GM21737 (cell line): ENCODE measurements around the gene FBN2.

Source experiments
- ATAC-seq: cut with Tn5 transposase; IDR thresholded peaks from one replicate; pipeline ENCODE4 v1.9.1; 2021; ENCODE audit warnings: mild to moderate bottlenecking, moderate library complexity; ENCODE audit not compliant: unreplicated experiment

Gene FBN2

DNA sequence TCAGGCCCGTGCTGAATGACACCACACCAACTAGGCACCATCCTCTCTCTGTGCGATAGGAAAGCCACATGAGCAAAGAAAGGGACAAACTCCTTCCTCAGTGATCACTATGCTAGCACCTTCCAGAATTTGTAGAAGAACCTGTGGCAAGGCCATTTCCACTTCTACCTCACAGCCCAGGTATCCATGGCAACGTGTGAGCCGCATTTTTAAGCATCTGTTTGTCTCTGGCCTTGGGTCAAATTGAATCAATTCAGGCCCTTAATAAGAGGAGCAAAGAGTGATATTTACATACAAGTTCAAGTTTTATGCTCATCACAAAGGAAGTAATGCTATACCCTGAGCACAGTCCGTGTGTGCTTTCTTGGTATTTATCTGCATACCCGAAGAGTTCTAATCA lies 275.1 kb downstream of the FBN2 start:
- no peak for ATAC-seq

DNA sequence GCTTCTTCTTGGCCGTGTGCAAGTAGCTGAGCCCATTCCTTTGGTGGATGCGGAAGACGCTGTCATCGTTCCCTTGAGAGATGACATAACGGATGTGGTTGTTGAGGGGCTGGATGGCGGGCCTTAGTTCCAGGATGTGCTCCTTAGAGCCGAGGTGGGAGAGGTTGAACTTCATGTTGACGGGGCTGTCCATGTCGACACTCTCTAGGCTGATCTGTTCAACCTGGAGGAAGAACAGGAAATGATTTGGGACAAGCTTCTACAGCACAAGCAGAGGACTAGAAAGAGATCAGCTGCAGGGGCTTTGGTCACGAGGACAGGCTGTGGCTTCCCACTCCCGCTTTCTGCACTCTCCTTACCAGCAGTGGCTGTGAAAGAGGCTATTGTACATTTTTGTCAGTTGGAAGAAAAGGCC lies 278.4 kb downstream of the FBN2 start:
- ATAC-seq = no peak

- no peak for ATAC-seq
Observed at GRCh38 chr5:128258372-128258771, 279.7 kb downstream of the FBN2 start.

GRCh38 chr5:128257076-128257475 lies 281.0 kb downstream of the FBN2 start:
- ATAC-seq = no peak

GRCh38 chr5:128254789-128255188 lies 283.3 kb downstream of the FBN2 start:
- ATAC-seq = no peak

DNA sequence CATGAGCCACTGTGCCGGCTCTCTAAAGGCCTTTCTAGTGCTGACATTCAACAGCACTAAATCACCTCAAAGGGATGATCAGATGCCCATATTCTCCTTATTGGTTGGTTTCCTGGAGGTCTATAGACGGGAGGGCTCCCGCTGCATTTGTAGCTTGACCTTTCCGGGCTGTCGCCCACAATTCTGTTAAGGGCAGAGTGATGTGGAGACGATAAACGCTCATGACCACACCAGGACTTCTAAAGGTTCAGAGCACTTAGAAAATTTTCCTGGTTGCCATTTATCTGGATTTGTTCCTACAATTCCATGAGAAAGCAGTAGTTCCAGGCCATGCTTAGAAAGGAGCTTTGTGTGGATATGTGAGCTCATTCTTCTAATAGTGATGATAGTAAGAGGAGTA lies 284.2 kb downstream of the FBN2 start:
- no peak for ATAC-seq

DNA sequence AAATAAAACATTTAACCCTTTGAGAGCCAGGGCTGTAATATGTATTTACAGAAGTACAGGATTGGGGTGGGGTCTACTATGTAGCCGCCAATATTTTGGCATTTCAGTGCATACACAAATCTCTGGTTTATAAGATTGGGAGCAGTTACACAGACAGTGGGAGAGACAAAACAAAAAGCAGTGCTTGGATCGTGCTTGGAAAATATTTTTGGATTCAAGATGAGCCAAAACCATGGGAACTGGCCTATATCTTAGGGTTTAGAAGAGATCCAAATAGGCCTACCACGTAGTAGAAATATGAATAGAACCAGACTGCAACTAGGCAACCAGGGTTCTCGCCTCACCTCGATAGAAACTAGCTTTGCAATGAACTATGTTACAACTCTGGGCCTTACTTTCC lies 284.9 kb downstream of the FBN2 start:
- ATAC-seq = no peak

DNA sequence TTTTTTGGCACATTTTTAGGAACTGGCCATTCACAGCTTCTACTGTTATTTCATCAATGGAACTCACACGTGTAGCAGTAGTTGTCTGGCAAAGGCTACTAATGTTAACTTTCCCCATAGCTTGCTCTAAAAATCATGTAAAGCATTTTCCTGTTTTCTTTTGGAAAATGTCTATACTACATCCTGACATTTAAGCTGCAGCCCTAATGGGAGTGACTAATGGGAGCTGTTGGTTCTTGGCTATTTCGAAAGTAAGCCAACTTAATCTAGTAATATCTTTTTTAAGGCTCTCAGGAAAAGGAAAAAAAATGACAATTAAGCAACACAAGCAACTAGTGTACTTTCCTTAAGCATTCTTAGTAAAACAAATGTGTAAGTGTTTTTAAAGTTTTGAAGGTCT lies 285.3 kb downstream of the FBN2 start:
- ATAC-seq = no peak

DNA sequence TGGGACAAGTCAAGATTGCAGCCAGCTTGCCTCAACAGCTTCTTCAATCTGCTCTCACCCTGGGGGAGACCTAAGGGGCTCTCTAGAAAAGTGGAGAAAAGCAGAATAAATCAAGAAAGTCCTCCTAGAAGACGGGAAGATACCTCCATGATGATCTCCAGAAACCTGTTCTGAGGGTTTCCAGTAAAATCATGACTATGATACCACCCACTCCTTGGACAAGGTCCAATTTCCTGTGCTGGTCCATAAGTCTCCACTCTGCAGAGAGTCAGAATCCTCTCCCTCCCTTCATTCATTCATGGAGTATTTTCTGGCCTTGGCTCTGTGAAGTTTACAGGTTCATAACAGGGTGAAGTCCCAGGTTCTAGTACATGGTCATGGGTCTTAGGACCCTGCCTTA lies 285.8 kb downstream of the FBN2 start:
- ATAC-seq = no peak

GRCh38 chr5:128245974-128246373 lies 292.1 kb downstream of the FBN2 start:
- ATAC-seq = no peak

GRCh38 chr5:128243958-128244582 lies 294.0 kb downstream of the FBN2 start:
- ATAC-seq = no peak

- no peak for ATAC-seq
Observed at GRCh38 chr5:128241051-128241695, 296.9 kb downstream of the FBN2 start.

- ATAC-seq = no peak
Observed at GRCh38 chr5:128237546-128237945, 300.5 kb downstream of the FBN2 start.

GRCh38 chr5:128237000-128237399 lies 301.0 kb downstream of the FBN2 start:
- no peak for ATAC-seq

GRCh38 chr5:128236334-128236733 lies 301.7 kb downstream of the FBN2 start:
- ATAC-seq = no peak

DNA sequence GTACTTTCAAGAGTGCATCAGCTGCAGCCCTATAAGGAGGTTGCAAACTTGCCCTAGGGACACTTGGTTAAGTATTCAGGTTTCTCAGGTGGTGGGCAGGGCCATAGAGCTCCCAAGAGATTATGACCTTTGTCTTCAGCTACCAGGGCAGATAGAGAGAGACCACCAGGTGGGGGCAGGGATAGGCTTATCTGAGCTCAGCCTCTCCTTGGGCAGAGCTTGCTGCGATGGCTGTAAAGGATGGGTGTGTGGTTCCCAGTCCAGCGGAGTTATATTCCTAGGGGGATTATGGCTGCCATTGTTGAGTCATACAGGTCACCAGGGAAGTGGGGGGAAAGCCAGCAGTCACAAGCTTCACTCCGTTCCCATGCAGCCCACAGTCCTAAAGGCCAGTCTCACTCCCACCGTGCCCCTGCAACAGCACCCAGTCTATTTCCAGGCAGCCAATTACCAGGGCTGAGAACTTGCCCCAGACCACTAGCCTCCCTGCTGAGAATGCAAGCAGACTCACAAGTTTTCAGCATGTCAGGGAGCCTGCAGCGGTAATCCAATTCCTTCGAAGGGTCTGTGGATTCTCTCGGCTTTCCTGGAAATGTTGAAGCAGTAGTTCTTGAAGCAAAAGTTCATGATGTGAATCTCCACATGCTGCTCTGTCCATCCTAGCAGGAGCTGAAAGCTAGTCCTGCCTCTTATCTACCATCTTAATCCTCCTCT lies 303.0 kb downstream of the FBN2 start:
- no peak for ATAC-seq

DNA sequence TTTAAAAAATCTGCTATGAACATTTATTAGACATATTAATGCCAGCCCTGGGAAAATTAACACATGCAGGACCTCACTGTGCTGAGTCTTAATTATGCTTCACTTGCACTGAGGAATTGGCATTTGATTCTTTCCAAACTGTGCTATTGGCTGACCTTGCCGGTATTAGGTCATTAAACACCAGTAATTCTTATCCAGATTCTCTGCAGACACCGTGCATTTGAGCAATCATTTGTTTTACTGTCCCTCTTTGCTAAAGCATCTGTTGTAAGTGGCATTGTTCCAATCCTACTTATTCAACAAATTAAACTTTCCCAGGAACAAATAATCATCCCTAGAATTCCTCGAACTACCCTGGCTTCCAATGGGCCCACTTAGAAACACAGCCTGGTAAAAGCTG lies 309.5 kb downstream of the FBN2 start:
- ATAC-seq = no peak

- no peak for ATAC-seq
Observed at GRCh38 chr5:128228008-128228407, 310.0 kb downstream of the FBN2 start.

DNA sequence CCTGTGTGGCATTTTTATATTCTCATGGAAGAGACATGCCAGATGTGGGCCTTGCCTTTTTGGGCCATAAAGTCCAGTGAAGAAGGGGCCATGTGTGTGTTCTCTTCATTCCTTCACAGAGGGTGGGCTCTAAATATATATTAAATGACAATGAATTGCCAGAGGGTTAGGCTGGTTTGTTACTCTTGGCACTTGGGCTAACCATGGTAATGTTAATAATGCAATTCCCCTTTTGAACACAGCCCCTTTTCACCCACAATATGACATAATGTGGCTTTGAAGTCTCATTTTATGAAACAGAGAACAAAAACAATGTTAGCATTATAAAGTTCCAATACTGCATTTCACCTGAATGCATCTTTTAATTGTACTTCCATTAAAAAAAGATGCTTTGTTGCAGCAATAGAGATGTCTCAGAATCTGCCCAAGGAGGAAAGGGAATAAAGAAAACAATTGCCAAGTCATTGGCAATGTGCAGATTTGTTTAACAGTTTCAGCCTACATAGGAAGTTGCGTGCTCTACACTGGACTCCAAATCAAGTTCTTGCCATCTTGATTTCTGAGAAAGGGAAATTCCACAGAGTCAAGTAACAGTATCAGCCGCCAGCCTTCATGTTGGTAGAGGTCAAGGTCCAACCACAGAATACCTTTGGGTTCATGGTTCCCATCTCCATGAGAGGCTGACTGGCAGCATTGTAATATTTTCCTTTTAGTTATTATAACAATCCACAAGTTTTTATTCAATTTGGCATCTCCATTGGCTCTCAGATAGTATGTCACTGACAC lies 312.6 kb downstream of the FBN2 start:
- no peak for ATAC-seq

- ATAC-seq = no peak
Observed at GRCh38 chr5:128224336-128224735, 313.7 kb downstream of the FBN2 start.

DNA sequence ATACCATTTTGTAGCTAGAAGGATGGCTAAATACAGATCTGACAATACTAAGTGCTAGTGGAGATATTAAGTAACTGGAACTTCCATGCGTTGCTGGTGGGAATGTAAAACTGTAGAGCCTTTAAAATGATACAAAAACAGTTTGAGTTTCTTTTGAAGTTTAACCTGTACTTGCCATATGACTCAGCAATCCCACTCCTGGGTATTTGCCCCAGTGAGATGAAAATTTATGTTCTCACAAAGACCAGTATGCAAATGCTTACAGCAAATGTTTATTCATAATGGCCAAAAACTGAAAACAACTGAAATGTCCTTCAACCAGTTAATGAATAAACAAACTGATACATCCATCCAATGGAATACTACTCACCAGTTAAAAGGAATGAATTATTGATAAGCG lies 317.2 kb downstream of the FBN2 start:
- ATAC-seq = no peak
